ENCODE data around the gene ATP13A2. TPM values are rescaled to one million over a fixed set of nuclear protein-coding genes. Genes with fewer than 3 reads are reported as not detected.

The ATP13A2 gene, protein sequence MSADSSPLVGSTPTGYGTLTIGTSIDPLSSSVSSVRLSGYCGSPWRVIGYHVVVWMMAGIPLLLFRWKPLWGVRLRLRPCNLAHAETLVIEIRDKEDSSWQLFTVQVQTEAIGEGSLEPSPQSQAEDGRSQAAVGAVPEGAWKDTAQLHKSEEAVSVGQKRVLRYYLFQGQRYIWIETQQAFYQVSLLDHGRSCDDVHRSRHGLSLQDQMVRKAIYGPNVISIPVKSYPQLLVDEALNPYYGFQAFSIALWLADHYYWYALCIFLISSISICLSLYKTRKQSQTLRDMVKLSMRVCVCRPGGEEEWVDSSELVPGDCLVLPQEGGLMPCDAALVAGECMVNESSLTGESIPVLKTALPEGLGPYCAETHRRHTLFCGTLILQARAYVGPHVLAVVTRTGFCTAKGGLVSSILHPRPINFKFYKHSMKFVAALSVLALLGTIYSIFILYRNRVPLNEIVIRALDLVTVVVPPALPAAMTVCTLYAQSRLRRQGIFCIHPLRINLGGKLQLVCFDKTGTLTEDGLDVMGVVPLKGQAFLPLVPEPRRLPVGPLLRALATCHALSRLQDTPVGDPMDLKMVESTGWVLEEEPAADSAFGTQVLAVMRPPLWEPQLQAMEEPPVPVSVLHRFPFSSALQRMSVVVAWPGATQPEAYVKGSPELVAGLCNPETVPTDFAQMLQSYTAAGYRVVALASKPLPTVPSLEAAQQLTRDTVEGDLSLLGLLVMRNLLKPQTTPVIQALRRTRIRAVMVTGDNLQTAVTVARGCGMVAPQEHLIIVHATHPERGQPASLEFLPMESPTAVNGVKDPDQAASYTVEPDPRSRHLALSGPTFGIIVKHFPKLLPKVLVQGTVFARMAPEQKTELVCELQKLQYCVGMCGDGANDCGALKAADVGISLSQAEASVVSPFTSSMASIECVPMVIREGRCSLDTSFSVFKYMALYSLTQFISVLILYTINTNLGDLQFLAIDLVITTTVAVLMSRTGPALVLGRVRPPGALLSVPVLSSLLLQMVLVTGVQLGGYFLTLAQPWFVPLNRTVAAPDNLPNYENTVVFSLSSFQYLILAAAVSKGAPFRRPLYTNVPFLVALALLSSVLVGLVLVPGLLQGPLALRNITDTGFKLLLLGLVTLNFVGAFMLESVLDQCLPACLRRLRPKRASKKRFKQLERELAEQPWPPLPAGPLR
- total RNA-seq: 37.7 TPM
- long read RNA-seq, partial matches to known transcripts: 24 of 40 reads
- long read RNA-seq, other reads (novel, unspliced or antisense): 16 of 40 reads

DNA sequence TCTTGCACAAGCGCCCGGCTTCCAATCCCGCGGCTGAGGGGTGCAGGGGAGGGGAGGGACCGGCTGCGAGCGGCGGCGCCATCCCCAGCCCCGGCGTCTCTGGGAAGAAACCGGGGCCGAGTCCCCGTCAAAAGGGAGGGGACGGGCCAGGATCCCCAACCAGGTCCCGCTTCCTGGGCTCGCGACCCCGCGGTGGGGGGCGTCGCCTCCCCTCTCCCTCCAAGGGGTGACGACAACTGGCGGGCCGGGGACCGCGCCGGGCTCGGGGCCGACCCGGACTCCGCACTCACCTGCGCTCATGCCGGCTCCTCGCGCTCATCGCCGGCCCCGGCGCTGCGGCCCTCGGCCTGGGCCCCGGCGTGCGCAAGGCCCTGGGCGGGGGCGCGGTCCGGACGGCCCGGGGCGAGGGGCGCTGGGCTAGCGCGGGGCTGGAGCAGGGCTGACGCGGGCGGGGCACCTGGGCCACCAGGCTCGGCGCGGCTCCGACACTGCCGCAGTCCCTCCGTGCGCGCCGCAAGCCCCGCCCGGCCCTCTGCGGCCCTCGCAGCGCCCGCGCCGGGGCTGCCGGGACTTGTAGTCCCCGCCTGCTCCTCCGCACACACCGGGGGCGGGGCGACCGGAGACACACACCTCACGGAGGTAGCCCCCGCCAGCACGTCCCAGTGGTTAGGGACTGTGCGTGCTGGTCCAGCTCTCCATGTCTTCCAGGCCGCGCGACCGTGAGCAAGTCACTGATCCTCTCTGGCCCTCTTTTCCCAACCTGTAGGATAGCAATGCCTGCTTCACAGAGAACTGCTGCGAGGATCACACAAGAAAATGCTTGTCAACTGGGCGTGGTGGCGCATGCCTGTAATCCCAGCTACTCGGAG, at the start of gene ATP13A2:
Gene ATP13A2 (minus strand): TSS at position 490 of the 869 bp plus-strand sequence. CDS start 190 bp downstream, at position 300.
- no peak for DNase-seq (ENCODE audit: low spot score)

DNA sequence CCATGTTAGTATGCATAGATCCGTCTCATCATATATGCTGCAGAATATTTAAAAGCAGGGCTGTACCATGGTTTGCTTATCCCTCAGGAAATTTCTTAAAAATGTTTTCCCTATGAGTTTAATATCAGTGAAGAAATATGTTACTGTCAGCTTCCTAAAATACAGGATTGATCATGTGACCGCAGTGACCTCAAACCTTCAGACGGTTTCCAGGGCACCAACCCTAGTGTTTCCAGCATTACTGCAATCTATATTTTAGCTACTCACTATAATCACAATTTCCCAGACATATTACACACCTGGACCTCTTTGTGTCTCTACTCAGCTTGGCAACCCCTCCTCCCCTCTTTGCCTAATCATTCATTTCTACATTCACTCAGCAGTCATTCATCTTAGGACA, 49.8 kb upstream of the ATP13A2 start:
- no peak for DNase-seq (ENCODE audit: low spot score)

DNA sequence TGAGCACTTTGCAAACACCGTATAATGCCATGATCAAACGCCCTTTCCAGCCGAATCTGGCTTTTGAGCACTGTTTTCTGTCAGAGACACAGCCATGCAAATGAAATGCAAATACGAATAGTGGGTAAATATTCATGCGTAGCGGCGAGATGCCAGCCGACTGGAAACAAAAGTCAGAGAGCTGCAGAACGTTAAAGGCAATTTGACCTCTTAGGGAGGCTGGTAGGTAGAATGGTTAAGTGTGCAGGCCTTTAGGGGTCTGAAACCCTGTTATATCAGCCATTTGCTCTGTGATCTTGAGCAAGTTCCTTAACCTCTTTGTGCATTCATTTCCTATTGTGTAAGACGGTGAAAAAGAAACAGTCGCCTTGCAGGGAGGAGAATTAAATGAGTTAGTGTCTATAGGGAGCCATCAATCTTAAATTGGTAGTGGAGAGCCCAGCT, 48.6 kb upstream of the ATP13A2 start:
- peak; percentile 9 for DNase-seq (ENCODE audit: low spot score)

DNA sequence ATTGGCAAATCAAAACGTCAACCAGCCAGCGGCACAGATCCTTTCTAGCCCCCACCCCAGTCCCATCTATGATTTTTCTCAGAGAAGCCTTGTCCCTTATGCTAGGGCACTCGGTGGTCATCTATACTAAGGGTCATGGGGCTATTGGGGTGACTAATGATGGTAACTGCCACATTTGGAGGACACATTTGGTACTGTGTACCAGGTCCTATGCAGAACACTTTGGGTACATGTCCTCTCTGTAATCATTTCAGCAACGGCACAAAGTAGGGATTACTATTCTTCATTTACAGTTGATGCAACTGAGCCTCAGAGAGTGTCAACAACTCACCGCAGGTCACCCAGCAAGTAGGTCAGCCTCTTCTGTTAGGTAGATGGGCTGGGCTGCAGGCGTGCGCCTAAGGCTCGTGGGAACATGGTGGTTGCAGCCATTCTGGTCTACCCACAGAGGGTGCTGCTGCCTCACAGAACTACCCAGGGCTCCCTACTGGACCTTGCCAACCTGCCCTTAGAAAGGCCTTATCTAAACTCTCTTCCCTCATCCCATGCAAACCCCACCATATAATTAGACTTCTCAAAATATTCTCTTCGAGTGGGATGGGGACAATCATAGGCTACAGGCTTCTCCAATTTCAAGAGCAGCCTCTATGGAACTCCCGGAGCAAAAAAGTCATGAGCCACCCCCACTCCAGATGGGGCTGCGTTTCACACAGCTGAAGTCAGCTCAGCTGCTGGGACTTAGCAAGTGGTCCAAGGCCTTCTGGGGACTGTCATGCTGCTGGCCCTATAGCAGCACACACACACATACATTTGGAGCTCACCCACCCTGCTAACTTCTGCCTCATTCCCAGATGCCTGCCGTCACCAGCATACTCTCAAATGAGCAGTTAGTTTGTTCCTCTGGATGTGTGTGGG, 47.9 kb upstream of the ATP13A2 start:
- peak; percentile 89 for DNase-seq (ENCODE audit: low spot score)

DNA sequence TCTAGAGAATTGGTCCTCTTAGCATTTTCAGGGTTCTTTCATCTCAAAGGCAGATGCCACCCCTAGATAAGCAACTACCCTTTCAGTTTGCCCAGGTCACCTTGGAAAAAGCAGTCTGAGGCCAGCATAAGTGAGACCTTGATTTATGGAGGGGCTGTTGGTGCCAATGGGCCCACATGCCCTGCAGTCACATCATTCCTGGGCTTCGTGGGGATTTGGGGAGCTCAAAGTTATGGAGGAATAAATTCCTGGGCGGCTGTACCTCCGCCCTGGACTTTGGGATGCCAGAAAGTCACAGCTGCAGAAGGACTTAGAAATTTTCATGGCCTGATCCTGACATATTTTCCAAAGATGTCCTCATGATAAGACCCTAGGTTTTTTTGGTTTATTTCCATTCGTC, 44.8 kb upstream of the ATP13A2 start:
- peak; percentile 18 for DNase-seq (ENCODE audit: low spot score)

DNA sequence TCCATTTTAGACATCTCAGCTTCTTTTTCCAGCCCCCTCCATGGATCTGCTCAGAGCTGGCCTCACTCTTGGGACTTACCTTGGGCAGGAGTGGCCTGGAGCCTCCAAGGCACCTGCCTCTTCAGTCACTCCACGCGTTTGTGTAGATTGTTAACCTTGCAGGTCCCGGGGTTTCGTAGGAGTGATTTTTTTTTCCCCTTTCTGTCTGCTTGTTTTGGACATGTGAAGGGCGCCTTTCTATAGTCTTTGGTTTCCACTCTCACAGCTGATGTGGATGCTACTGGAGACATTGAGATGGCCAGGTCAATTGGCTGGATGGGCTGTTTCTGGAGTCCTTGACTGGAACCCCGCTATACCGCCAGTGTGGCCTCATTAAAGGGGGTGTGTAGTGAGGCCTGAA, 44.1 kb upstream of the ATP13A2 start:
- DNase-seq (ENCODE audit: low spot score): no peak

DNA sequence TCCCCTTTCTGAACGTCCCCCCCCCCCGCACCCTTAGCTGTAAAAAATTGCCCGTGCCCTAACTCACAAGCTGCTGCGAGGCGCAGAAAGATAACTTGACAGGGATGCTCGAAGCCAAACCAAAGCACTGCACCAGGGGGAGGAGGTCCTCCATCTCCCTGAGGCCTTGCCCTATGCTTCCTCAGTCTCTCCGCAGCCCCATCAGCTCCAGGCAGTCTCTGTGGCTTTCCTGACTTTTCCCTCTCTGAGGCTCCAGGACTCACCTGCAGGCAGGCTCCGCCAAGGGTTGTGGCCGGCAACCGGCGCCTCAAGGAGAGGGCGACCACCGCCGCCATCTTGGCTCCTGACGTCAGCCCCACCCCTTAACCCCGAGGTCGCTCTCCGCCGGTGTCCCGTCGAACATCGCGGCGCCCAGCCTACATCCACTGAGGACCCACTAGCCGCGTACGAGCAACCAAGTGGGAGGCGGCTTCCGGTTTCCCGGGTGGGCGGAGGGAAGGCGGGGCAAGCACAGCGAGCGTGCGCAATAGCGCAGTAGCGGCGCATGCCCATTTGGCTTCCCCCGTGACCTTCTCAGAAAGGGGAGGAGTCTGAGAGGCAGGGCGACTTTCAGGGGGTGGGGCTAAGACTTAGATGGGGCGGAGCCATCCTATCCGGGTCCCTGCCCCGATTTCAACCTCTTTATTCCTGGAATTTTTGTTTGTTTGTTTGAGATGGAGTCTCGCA, 42.1 kb upstream of the ATP13A2 start, which contains the start of gene SDHB:
Gene SDHB (minus strand): TSS at position 348 of the 726 bp plus-strand sequence. CDS start 13 bp downstream, at position 335.
- DNase-seq (ENCODE audit: low spot score): peak; percentile 100

DNA sequence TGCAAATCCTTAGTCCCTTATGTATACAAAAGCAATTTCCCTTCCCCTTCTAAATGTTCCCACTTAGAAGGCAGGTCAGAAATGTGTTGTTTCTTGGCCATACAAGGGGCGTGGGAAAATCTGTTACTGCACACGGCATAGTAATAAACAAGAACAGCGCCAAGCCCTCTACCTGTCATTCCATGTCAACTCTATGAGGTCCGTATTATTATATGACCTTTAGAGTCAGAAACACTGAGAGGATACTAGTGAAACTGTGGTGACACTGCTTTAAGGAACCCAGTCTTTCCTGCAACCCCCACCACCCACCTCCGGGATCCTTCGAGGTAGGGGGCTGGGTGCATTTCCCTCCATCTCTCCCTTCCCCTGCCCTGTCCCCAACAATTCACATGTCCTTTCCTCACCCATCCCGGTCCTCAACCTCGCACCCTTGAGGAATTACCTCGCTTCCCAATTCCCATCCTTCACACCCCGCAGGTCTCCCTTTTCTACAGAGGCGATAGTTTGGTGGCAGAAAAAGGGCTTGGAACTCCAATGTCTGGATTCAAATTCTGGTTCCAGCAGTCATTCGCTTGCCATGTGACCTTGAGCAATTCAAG, 41.5 kb upstream of the ATP13A2 start:
- DNase-seq (ENCODE audit: low spot score): no peak

DNA sequence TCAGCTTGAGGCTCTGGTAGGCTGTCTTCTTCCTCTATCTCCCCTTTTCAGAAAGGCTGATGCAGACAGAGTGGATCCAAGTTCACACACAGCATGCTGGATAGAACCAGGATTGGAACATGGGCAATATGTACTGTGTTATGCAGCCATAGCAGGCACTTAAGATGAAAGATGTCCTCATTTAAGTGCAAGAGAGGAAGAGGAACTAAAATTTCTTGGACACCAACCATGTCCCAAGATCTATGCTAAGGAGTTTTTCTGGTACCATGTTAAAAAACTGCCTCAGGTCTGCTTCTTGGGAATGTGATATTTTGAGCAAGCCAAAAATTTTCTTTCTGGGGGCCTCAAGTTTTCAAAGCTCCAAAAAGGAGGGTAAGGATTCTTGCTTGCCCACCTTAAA, 40.9 kb upstream of the ATP13A2 start:
- DNase-seq (ENCODE audit: low spot score): no peak

DNA sequence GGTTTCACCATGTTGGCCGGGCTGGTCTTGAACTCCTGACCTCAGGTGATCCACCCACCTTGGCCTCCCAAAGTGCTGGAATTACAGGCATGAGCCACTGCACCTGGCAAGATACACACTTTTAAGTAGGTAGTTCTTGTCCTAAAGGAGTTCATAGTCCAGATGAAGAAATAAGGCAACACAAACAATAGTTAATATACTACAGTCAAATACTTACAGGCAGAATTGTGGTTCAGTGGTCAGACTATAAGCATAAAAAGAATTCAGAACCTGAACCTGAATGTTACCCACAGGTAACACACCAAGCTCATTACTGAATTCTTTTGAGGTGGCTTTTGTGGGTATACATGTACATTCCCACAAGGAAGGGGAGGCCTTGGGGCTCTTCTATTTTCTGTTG, 40.3 kb upstream of the ATP13A2 start:
- DNase-seq (ENCODE audit: low spot score): no peak

DNA sequence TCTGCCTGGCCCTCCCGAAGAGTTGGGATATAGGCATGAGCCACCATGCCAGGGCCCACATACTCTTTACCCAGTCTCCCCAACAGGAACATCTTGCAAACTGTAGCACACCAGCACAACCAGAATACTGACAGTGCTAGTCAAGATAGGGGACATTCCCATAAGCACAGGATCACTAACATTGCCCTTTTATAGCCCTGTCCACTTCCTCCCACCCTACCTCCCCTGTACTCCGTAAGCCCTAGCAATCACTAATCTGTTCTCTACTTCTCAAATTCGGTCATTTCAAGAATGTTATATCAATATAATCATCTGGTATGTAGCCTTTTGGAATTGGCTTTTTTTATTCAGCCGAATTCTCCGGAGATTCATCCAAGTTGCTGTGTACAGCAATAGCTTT, 36.2 kb upstream of the ATP13A2 start:
- no peak for DNase-seq (ENCODE audit: low spot score)

DNA sequence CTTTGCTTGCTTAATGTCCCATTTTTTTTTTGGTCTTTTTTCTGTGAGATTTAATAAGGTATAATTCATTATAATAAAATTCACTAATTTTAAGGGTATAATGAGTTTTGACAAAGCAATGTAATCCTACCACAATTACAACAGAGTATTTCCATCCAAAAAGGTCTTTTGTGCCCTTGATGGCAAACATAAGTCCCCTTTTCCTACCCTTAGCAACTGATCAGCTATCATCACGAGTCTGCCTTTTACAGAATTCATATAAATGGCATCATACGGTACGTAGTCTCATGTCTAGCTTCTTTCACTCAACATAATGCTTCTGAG, 34.6 kb upstream of the ATP13A2 start:
- no peak for DNase-seq (ENCODE audit: low spot score)

DNA sequence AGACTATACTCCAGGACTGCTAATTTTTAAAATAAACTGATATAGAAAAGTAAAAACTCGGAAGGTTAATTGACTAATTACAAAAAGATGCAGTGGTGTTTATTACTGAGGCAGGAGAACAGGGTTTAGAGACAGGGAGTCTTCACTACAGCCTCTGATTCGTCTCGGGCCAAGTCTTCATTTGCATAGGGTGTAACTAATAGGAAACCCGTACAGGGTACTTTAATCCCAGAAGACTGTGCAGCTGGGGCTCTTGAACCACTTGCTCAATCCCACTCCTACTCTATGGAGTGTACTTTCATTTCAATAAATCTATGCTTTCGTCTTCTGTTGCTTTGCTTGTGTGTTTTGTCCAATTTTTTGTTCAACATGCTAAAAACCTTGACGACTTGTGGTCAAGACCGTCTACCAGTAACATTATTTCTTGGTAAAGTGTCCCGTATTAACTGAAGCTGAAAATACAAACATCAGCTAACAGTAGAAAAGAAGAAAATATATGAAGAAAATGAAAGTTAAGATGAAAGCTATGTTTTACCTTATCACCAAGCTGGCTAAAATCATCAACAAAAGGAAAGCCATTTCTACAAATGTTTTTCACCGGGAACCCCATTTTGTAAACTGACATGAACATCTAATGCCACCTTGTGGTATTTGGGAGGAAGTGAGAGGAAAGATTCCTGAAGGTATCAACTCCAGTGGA, 34.1 kb upstream of the ATP13A2 start:
- no peak for DNase-seq (ENCODE audit: low spot score)

DNA sequence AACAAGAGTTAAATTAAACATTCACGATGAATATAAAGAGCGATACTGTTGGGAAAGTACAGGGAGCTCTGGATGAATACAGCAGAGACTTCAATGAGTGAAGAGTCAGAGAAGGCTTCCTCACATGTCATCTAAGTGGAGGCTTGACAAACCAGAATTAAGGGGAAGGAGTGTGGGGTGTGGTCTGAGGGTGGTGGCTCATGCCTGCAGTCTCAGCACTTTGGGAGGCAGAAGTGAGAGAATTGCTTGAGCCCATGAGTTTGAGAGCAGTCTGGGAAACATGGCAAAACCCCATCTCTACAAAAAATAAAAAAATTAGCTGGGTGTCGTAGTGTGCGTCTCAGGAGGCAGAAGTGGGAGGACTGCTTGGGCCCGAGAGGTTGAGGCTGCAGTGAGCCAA, 33.4 kb upstream of the ATP13A2 start:
- DNase-seq (ENCODE audit: low spot score): no peak

DNA sequence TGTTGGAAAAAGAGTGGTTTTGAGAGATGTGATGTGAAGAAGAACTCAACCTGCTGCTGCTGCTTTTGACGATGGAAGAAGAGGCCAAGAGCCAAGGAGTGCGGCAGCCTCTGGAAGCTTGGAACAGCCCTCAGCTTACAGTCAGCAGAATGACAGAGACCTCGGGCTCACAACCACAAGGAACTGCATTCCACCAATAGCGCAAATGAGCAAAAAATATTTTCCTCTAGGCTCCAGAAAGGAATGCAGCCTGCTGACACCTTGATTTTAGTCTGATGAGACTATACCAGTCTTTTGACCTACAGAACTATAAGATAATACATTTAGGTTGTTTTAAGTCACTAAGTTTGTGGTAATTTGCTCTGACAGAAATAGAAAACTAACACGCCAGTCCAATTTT, 31.9 kb upstream of the ATP13A2 start:
- no peak for DNase-seq (ENCODE audit: low spot score)

DNA sequence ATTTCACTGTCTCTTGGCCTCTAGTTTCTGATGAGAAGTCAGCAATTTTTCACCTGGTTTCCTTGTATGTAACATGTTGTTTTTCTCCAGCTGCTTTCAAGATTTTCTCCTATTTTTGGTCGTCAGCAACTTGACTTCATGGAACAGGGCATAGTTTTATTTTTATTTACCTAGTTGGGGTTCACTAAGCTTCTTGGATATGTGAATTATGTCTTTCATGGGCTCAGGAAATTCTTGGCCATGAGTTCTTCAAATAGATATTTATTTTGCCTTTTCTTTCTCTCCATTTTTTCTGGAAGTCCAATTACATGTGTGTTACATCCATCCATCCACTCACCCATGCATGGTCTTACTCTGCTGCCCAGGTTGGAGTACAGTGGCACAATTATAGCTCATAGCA, 28.4 kb upstream of the ATP13A2 start:
- no peak for DNase-seq (ENCODE audit: low spot score)

DNA sequence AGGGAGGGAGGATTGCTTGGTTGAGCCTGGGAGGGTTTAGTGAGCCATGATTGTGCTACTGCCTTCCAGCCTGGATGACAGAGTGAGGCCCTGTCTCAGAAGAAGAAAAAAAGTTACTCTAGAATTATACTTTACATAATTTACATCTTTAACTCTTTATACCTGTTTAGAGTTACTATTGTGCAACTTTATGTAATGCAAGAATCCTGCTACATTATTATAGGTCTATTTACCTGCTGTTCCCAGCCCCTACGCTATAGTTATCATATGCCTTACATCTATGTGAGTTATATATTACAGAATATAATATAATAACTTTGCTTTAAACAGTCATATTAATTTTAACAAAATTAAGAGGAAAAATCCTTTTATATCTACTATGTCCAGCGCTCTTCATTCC, 27.8 kb upstream of the ATP13A2 start:
- DNase-seq (ENCODE audit: low spot score): no peak

DNA sequence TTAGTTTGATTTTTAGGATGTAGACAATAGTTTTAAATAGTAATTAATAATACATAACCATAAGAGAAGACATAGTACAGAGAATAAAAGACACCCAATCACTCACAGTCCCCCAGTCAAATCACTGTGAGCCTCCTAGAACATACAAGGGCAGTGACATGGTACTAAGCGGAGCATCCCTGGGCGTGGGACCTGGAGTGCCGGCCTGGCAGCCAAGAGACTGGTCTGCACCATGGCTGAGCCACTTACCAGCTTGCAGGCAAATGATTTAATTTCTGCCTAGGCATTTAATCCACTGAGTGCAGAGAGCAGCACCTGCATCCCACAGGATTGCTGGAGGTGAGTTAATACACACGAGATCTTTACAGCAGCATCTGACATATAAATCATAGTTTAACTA, 21.8 kb upstream of the ATP13A2 start:
- DNase-seq (ENCODE audit: low spot score): peak; percentile 47

Data from mesenteric fat pad (tissue), 1 donor.